DLD1 (cell line): ENCODE measurements around the gene LEF1.

Source experiments
- in situ Hi-C: cut with HindIII; loops from 2 replicates; pipeline ENCODE4 v1.10.0; 2017; ENCODE audit warnings: low sequenced_read_pairs

LEF1 gene

GRCh38 chr4:108152980-108153379 lies 15.8 kb downstream of the LEF1 start:
- in situ Hi-C loops, result no loop called here

DNA sequence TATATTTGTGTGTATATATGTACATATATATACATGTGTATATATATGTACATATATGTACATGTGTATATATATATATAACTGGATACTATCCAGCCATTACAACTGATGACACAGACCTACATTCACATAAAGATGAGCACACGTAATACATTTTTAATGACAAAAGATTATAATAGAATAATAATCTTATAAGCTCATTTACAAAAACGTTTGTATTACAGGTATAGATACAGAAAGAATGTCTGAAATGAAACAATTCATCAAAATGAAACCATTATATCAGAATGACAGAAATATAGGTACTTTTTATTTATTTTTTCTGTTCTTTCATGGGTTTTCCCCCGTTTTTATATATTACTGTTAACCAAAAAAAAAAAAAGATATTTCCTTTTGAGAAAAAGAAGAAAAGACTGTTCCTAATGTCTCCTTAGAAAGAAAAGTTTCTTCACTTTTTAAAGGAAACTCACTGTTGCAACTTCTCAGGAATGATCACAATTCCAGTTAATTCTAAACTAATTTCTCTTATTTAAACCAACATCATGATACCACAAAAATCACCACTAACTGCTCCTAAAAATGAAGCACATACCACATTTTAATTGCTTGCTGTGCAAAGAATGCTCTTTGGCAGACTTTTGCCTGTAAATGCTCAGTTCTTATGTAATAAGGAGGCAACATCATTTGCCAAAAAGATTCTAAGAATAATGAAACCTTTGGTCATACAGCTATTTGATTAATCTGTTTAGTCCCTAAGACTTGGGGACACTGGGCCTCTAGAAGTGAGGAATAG lies 18.9 kb downstream of the LEF1 start:
- in situ Hi-C loops, result no loop called here

DNA sequence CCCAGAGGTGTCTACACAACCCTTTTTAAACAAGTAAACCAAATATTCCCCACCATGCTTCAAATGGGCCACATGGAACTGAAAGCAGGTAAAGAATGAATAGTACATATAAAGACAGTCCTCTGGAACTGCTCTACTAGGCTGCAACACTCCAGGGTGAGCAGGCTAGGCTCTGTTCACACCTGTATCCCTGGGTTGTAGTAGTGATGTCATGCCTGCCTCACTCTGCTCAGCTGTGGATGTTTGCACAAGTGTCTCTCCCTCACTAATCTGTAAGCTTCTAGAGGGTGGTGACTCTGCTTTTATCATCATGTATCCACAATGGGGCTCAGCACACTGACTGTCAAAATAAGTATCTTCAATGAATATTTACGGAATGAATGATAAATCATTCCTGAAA lies 20.4 kb downstream of the LEF1 start:
- in situ Hi-C loops, result no loop called here

DNA sequence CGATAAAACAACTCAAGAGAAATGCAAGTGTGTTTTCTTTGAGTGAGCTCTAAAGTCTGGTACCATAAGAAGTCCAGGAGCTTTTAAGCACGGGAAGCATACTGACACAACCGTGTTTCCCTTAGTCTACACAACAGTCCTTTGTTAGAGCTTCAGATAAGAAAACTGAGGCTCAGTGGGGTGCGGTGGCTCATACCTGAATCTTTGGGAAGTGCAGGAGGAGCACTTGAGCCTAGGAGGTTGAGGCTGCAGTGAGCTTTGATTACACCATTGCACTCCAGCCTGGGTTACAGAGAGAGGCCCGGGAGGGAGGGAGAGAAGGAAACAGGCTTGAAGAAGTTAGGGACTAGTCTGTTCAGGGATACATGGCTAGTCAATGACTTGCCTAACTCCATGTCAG lies 21.9 kb downstream of the LEF1 start:
- in situ Hi-C loops, result no loop called here

DNA sequence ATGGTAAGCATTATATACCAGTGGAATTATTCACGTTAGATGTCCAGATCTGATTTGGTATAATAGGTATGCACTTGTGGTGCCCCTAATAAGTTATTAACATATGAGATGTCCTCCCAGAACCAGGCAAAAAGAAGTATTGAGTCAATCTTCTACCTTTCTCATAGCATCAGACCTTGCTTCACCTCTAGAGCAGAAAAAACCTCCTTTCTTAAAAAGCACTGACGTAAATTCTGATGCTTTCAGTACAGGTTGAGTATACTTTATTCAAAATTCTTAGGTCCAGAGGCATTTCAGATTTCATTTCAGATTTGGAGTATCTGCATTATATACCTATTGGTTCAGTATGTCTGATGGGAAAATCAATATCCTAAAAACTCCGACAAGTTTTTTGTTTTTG lies 22.4 kb downstream of the LEF1 start:
- in situ Hi-C loops, result no loop called here

- in situ Hi-C loops, result no loop called here
These were observed 24.3 kb downstream of the LEF1 start for GRCh38 chr4:108144451-108144850.

DNA sequence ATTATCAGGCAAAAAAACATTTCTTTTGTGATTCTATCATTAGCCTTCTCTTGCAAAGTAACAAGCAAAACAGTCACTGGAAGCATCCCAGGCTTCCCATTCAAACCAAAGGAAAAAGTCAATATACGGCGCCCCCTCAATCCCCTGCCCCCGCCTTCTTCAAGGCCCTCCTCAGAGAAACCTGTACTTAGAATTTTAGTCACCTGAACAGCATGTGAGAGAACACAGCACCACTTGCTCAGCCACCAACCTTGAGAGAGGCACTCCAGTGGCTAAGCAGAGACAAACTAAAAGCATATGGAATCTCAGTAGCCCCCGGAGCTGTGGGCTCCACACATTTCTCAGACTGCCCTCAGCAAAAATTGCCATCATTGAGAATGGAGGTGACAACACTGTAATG lies 25.2 kb downstream of the LEF1 start:
- in situ Hi-C loops, result no loop called here

DNA sequence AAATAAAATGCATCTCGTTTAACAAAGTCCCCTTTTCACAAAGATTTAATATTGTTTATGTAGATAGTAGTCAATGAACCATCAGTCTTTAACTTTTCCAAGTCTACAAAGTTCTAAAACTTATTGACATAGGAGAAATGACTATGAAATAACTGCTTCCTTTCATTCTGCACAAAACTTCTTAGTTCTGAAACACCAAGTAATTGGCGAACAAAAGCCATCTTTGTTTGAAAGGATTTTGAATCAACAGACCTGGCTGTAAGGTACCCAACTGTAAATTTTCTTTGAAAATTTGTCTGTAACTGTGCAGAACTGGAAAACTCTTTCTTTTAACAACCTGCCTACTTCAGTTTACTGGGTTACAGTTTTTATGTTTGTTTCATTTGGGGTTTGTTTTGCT lies 25.9 kb downstream of the LEF1 start:
- in situ Hi-C loops, result no loop called here

- in situ Hi-C loops, result no loop called here
These were observed 27.4 kb downstream of the LEF1 start for GRCh38 chr4:108141213-108141950.

- in situ Hi-C loops, result no loop called here
These were observed 28.4 kb downstream of the LEF1 start for GRCh38 chr4:108140328-108140727.

DNA sequence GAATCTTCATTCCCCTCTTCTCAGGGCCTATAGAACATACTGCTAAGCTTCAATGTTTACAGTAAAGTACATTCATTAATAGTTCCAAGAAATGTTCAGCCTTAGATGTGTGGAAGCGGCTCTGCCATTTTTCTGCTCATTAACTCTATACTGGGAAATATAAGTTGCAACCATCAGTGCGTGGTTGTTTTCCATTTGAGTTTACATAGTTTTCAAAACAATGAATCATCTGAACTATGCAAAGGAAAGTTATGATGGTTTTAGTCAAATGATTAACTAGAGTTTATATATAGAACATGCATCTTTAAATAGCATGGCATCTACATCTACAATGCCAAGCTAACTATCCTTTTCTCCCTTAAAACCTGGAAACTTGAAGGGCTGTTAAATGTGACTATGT lies 29.6 kb downstream of the LEF1 start:
- in situ Hi-C loops, result no loop called here

GRCh38 chr4:108135549-108136209 lies 33.1 kb downstream of the LEF1 start:
- in situ Hi-C loops, result no loop called here

DNA sequence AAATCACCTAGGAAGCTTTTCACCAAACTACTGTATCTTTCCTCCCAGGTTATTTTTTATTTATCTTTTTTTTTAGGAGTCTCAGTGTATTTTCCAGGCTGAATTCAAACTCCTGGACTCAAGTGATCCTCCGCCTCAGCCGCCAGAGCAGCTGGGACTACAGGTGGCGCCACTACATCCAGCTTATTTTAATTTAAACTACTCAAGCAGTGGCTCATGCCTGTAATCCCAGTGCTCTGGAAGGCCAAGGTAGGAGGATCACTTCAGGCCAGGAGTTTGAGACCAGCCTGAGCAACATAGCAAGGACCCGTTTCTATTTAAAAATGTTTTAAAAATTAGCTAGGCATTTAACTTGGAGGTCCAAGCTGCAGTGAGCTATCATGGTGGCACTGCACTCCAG lies 37.8 kb downstream of the LEF1 start:
- in situ Hi-C loops, result no loop called here

- in situ Hi-C loops, result no loop called here
These were observed 39.5 kb downstream of the LEF1 start for GRCh38 chr4:108129196-108129595.

GRCh38 chr4:108126806-108127205 lies 41.9 kb downstream of the LEF1 start:
- in situ Hi-C loops, result no loop called here

- in situ Hi-C loops, result no loop called here
These were observed 47.9 kb downstream of the LEF1 start for GRCh38 chr4:108120789-108121188.

GRCh38 chr4:108119199-108119800 lies 49.4 kb downstream of the LEF1 start:
- in situ Hi-C loops, result no loop called here

DNA sequence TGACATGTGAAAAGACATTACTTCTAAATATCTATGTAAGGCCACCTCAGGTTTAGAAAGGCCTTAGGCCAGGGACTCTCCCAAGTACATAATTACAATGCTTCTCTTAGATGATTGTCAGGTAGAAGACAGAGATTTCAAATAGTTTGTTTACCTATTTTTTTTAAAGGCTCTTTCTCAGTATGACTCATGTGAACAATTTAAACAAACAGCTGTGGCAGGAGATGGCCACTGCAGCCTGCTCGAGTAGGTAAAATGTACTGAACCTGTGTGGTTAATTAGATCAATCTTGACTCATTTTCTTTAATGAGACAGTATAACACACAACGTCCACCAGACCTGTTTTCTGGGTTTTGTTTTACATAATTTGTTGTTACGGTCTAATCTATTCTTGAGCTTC lies 50.2 kb downstream of the LEF1 start:
- in situ Hi-C loops, result no loop called here

DNA sequence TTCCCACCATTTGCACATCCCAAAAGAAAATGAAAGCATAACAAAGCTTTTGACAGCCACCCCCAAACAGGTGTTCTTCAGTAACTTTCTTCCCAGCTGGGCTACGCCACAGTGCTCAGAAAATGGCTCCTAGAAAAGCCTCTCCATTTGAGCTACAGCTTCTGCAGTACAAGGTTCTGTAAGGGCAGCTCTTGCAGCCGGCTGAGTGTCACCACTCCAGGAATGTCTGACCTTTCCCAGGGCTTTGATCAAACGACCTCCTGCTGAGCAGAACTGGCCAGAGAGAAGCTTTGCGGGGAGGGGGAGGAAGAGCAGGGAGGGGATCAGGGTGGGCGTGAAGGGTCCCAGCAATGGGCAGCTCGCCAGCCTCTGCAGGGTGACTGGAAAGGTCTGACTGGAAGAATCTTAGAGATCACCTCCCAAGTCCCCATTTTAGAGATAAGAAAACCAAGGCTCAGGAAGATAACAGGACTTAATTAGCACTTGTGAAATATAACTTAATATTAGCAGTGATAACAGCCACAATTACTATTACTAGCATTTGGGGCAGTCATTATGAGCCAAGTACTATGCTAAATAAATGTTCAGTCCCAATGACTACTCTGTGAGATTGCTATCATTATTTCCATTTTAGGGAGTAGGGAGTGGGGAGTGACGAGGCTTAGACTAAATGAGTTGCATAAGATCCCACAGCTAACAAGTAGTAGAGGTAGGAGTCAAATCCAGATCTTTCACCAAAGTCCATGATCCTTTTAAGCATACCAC lies 51.1 kb downstream of the LEF1 start:
- in situ Hi-C loops, result no loop called here

DNA sequence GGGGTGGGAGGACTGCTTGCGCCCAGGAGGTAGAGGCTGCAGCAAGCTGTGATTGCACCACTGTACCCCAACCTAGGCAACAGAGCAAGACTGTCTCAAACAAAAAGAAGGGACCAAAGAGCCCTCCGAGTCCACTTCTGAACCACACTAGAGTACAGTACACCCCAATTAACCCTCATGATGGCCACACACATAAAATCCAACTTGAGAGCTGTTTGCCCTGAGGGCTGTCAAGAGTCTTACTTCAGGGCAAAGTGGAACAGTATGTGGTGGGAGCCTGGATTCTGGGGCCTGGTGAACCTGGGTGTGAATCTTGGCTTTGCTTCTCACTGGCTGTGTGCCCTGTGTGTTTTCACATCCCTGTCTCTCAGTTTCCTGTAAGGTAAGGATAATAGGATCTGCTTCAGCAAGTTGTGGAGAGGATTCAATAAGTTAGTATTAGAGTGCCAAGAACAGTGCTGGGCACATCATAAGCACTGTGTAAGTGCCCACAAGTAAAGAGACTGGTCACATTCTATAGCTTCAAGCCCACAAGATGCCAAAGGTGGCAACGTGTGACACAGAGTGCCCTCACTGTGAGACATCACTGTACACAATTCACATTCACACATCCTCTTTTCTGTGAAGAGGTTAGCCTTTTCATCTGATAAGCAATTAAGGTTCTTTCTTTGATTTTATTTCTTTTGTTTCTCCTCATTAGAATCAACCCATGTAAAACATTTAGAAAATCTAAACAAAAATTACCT lies 52.1 kb downstream of the LEF1 start:
- in situ Hi-C loops, result no loop called here
